Lung (tissue), 12 donors: Measurements from ENCODE around the gene SOS2. TPM values are rescaled to one million over a fixed set of nuclear protein-coding genes. Genes with fewer than 3 reads are reported as not detected.
A peak's percentile ranks its signal among the peaks of the same experiment; 100 is the strongest.

Experiments used
- ATAC-seq: fragments of 200-7000 bp; cut with Tn5 transposase; one replicate; pipeline ENCODE4 v1.9.1; 2020; ENCODE audit warnings: moderate number of reproducible peaks; ENCODE audit not compliant: insufficient read depth, low FRiP score
- DNase-seq, 3 donors: peaks; one replicate each; pipeline ENCODE4 v3.0.0-alpha.2; 2013 to 2017
- H3K27ac ChIP-seq, 2 donors: one replicate each; pipeline ENCODE4 v1.5.1; 2013; ENCODE audit warnings: mild to moderate bottlenecking in 2 of 2, moderate library complexity in 2 of 2, control low read depth in 1 of 2, inconsistent platforms in 1 of 2, low read depth in 1 of 2, low read length in 1 of 2
- H3K27me3 ChIP-seq, 3 donors: one replicate each; pipeline ENCODE4 v1.5.1; 2013; ENCODE audit warnings: low read length in 2 of 3; ENCODE audit not compliant: control insufficient read depth in 3 of 3, insufficient read depth in 3 of 3
- H3K36me3 ChIP-seq, 4 donors: one replicate each; pipeline ENCODE4 v1.5.1; 2013; ENCODE audit warnings: low read length in 4 of 4, mild to moderate bottlenecking in 1 of 4, moderate library complexity in 1 of 4; ENCODE audit not compliant: control insufficient read depth in 4 of 4, insufficient read depth in 4 of 4
- H3K4me1 ChIP-seq, 5 donors: one replicate each; pipeline ENCODE4 v1.5.1; 2013; ENCODE audit warnings: low read length in 5 of 5, mild to moderate bottlenecking in 2 of 5, moderate library complexity in 1 of 5; ENCODE audit not compliant: control insufficient read depth in 5 of 5, insufficient read depth in 5 of 5
- H3K4me3 ChIP-seq: one replicate; pipeline ENCODE4 v1.5.1; 2013; ENCODE audit warnings: mild to moderate bottlenecking, control low read depth, moderate library complexity
- H3K9ac ChIP-seq, 2 donors: one replicate each; pipeline ENCODE4 v1.5.1; 2013; ENCODE audit warnings: low read length in 2 of 2, control low read depth in 1 of 2; ENCODE audit not compliant: insufficient read depth in 1 of 2
- H3K9me3 ChIP-seq, 4 donors: one replicate each; pipeline ENCODE4 v1.5.1; 2013; ENCODE audit warnings: low read length in 3 of 4, mild to moderate bottlenecking in 1 of 4, moderate library complexity in 1 of 4; ENCODE audit not compliant: control insufficient read depth in 4 of 4, insufficient read depth in 3 of 4
- WGBS, 2 donors: extraction: QIAGEN DNeasy Blood & Tissue Kit; methylation state at CpG; one replicate each; pipeline ENCODE4 v1.1.7; 2013; 5-methylcytosine and 5-hydroxymethylcytosine counted together
- polyA plus RNA-seq, 2 donors: library from polyadenylated mRNA; stranded (reverse); fragments of 200-250 nt; gene quantifications; one replicate each; pipeline ENCODE4 v1.2.1, GENCODE V29; 2013
- total RNA-seq, 2 donors: library from RNA; depleted of rRNA in 1 of 2; stranded (reverse); fragments of >200 nt in 1 of 2; gene quantifications; one replicate each; pipeline ENCODE4 v1.2.1, GENCODE V29; 2014 to 2021
- TF ChIP-seq, protein P1 (sequence below): IDR thresholded peaks from 2 replicates; pipeline ENCODE4 v1.5.1; 2012; ENCODE audit warnings: mild to moderate bottlenecking; ENCODE audit errors: control extremely low read depth, extremely low read depth
- donor health status: control.
- donor health status: control.
- donor health status: Bipolar disorder and iron deficiency.
- donor health status: healthy.
- donor health status: DM: yes; HTN: yes; CAD: no.

Gene SOS2
- total and polyA plus RNA-seq, 4 donors = 6.8 to 57.1 (median 19.1) TPM

- H3K4me3 ChIP-seq = no peak overlapping the region
- peaks cover 3 to 16% (median 5%) of the 10 kb centered on the region in 5 donors for H3K4me1 ChIP-seq
- H3K27ac ChIP-seq = peak overlapping the region in 1 of 2 donors; percentile 74
- peaks cover 9 to 18% (median 14%) of the 10 kb centered on the region in 4 donors for H3K36me3 ChIP-seq
- H3K27me3 ChIP-seq = no peaks in the 10 kb centered on the region
- H3K9ac ChIP-seq = peak overlapping the region; percentile 76 to 98
- WGBS, 2 donors = 21 to 36% methylated on average over 2 of the region's 2 CpGs
- TF ChIP-seq, protein P1, sequence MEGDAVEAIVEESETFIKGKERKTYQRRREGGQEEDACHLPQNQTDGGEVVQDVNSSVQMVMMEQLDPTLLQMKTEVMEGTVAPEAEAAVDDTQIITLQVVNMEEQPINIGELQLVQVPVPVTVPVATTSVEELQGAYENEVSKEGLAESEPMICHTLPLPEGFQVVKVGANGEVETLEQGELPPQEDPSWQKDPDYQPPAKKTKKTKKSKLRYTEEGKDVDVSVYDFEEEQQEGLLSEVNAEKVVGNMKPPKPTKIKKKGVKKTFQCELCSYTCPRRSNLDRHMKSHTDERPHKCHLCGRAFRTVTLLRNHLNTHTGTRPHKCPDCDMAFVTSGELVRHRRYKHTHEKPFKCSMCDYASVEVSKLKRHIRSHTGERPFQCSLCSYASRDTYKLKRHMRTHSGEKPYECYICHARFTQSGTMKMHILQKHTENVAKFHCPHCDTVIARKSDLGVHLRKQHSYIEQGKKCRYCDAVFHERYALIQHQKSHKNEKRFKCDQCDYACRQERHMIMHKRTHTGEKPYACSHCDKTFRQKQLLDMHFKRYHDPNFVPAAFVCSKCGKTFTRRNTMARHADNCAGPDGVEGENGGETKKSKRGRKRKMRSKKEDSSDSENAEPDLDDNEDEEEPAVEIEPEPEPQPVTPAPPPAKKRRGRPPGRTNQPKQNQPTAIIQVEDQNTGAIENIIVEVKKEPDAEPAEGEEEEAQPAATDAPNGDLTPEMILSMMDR = no peak
- peak in 2 of 3 donors; percentile 85 to 89 for DNase-seq
- no peak for ATAC-seq
- no peaks in the 10 kb centered on the region for H3K9me3 ChIP-seq
Measured at GRCh38 chr14:50116966-50117365, 114.4 kb downstream of the SOS2 start.

DNA sequence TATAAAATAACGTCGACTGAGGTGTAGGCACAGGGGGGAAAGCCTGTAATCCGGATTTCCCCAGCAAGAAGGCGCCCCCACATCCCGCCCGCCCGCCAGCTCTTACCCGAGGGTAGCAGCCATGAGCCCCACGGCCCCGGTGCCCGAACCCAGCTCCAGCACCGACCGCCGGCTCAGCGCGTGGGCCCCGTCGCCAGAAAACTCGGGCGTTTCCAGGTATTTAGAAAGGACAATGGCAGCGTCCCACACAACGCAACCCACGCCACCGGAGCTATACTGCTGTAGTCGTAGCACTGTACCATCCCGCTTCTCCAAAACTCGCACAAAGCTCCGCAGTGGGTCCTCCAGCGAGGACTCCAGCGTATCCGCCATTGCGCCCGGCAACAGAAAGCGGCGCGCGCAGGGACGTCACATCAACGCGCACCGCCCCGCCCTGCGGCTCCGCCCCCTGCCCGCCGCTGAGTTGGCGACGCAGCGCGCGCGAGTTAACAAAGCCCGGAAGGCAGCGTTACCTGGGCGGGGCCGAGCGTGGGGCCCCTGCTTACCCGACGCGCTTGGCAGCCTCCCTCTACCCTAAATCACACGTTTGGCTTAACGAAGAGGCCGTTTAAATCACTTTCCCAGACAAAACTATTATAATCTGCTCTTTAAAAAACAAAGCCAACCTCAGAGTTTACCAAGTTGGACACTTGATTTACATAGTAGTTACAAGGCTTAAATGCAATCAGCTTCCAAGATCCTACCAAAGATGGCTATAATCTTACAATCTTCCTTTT lies 115.0 kb downstream of the SOS2 start, which contains the start of gene VCPKMT:
TSS of gene VCPKMT (minus strand) at position 392 of the 776 bp plus-strand sequence. CDS start at position 372, 20 bp downstream.
- ATAC-seq (peak; percentile 100), DNase-seq (peak; percentile 95 to 97 (median 96))
- Histone ChIP-seq H3K4me3 (peak within 1 kb of the TSS; percentile 96), H3K4me1 (peaks cover 3 to 16% (median 5%) of the 10 kb centered on the region in 5 donors), H3K27me3 (no peaks in the 10 kb centered on the region), H3K9ac (peak within 1 kb of the TSS; percentile 76 to 98), H3K27ac (peak within 1 kb of the TSS; percentile 84 to 98), H3K9me3 (no peaks in the 10 kb centered on the region), H3K36me3 (peaks cover 13 to 22% (median 15%) of the 10 kb centered on the region in 4 donors)
- TF ChIP-seq, protein P1 = no peak
- 0% methylated on average over 61 to 63 of the region's 63 CpGs for WGBS, 2 donors

DNA sequence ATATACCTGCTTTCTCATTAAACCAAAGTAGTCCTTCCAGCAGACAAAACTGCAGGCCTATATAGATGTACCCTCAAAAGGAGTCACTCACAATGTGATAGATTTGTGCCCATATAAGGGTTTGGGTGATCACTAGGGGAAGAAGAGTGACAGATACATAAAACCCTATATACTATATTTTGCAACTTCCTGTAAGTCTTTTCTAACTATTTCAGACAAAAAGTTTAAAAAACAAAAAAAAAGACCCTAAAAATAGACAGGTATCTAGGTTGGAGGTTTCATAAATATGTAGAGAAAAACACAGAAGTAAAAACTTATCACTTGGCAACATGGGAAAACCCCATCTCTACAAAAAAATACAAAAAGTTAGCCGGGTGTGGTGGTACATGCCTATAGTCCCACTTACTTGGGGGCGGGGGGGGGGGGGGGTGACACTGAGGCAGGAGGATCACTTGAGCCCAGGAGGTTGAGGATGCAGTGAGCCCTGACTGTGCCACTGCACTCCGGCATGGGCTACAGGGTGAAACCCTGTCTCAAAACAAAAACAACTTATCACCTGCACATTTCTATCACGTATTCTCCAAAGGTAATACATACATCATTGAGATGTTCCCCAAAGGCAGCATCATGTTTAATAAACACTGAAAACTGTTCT lies 117.9 kb downstream of the SOS2 start:
- ATAC-seq (no peak), DNase-seq (no peak)
- 71 to 92% methylated on average over 3 to 4 of the region's 4 CpGs for WGBS, 2 donors
- no peak overlapping the region for H3K9ac ChIP-seq
- no peak overlapping the region for H3K4me3 ChIP-seq
- no peak overlapping the region for H3K27ac ChIP-seq
- no peaks in the 10 kb centered on the region for H3K27me3 ChIP-seq
- no peaks in the 10 kb centered on the region for H3K9me3 ChIP-seq
- H3K4me1 ChIP-seq = peaks cover 3 to 16% (median 5%) of the 10 kb centered on the region in 5 donors
- peaks cover 15 to 27% (median 25%) of the 10 kb centered on the region in 4 donors for H3K36me3 ChIP-seq
- TF ChIP-seq, protein P1 = no peak
